Ammon's horn (tissue), 1 donor: ENCODE measurements around the gene ZNF662.

Experiments used
- DNase-seq: peaks from one replicate; pipeline ENCODE4 v3.0.0-alpha.2; 2016; ENCODE audit warnings: low spot score

The ZNF662 gene

GRCh38 chr3:42936157-42936981, 30.4 kb downstream of the ZNF662 start:
- peak; percentile 38 for DNase-seq

DNA sequence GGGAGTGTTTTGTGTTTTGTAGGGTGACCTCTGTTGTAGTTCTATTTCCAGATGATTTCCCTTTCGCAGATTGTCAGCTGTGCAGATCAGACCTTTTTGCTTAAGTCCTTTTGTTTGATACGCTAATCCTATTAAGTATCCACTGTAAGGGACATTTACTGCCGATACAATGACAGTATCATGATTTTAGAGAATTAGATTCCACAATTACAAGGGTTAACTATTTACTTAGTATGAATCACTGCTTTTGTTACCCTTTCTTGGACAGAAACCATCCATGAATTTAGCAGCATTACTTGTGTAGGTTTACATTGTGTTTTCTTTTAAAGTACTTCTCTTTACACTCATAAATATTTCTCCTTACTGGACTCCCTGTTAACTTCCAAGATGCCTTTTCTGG, 31.4 kb downstream of the ZNF662 start:
- DNase-seq: no peak

GRCh38 chr3:42942693-42943092, 36.8 kb downstream of the ZNF662 start:
- DNase-seq: no peak

DNA sequence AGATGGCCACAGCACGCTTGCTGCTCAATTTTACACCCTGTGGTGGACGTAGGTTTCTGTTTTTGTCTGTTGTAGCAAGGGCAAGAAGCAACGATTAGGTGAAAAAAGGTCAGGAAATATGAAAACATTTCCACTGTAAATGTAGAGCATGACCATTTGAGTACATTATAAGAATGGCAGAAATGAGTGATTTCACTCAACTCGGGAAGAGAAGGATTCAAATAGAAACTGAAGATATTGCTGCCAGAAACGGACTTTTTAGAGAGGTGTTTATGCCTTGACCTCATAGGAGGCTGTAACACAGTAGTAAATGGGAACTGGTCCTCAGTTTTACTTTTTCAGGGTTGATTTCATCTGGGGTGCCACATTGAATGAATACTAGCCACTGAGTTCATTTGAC, 40.1 kb downstream of the ZNF662 start:
- no peak for DNase-seq

DNA sequence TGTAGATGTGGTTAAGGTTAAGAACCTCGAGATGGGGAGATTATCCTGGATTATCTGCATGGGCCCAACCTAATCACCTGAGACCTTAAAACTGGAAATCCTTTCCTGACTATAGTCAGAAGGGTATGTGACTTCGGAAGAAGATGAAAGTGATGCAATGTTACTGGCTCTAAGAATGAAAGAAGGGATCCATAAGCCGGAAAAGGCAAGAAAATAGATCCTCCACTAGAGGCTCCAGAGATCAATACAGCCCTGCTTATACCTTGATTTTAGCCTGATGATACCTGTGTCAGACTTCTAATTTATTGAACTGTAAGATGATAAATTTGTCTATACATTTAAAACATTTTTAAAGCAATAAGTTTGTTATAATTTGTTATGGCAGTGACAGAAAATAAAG, 51.6 kb downstream of the ZNF662 start:
- DNase-seq: no peak

GRCh38 chr3:42960282-42960681, 54.3 kb downstream of the ZNF662 start:
- no peak for DNase-seq

GRCh38 chr3:42960786-42961185, 54.8 kb downstream of the ZNF662 start:
- no peak for DNase-seq

DNA sequence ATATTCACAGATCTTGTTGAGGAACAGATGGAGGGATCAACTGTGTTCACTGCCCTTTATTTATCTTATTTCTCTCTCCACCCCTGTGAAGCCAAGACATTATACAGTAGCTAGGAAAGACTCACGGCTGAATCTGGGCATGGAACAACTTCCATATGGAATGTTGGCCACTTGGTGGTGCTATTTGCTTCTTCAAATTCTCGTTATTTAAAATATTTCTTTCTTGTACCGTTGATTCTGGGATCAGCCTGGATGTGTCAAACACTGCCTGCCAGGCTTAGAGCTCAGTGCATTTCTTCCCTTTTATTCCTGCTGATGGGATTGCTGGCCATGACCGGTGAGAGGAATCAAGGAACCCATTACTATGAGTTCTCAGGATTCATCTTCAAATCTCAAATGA, 55.7 kb downstream of the ZNF662 start:
- DNase-seq: peak; percentile 77

GRCh38 chr3:42963269-42963668, 57.3 kb downstream of the ZNF662 start:
- no peak for DNase-seq

DNA sequence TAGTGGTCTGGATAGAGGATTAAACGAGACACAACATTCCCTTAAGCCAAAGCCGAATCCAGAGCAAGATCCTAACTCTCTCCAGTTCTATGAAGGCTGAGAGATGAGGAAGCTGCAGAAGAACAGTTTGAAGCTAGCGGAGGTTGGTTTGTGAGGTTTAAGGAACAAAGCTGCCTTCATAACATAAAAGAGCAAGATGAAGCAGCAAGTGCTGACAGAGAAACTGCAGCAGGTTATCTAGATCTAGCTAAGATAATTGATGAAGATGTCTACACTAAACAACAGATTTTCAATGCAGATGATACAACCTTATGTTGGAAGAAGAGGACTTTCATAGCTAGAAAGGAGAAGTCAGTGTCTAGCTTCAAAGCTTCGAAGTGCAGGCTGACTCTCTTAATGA, 58.3 kb downstream of the ZNF662 start:
- DNase-seq: no peak
